HCT116 (cell line): ENCODE data around the gene SIN3A. TPM values are rescaled to one million over a fixed set of nuclear protein-coding genes. Genes with fewer than 3 reads are reported as not detected.

ENCODE experiments used
- ATAC-seq: fragments of 200-7000 bp; cut with Tn5 transposase; 2 replicates; pipeline ENCODE4 v1.9.1; 2020; ENCODE audit warnings: mild to moderate bottlenecking, moderate library complexity
- BruUV-seq: library from RNA; stranded (reverse); fragments of 400-500 nt; replicated peaks from 2 replicates; lab custom pipeline; 2021; lab: Mats Ljungman, UMichigan
- CTCF ChIA-PET: fragments of 300-600 bp; sonication (Branson Sonifier 250); formaldehyde crosslinking; loops from one replicate; lab custom pipeline; 2021; ENCODE audit warnings: antibody characterized with exemption; lab: Charles Lee
- POLR2A ChIA-PET: fragments of 300-600, 350-600 bp; sonication (Branson Sonifier 250); formaldehyde crosslinking; loops from one replicate; lab custom pipeline; 2021; ENCODE audit warnings: antibody characterized with exemption; lab: Charles Lee
- RAD21 ChIA-PET, 2 experiments: fragments of 300-600 bp; sonication (Branson Sonifier 250); formaldehyde crosslinking; loops; one replicate each; lab custom pipeline; 2023; ENCODE audit warnings: low total read pairs in 2 of 2; ENCODE audit not compliant: uncharacterized antibody in 2 of 2, unreplicated experiment in 2 of 2, low non-redundant PET in 1 of 2; lab: Charles Lee
- DNase-seq: peaks from one replicate; pipeline ENCODE4 v3.0.0-alpha.2; 2010; ENCODE audit warnings: low read depth, low spot score
- H2AFZ ChIP-seq: fragments of 200-600 bp; shearing (Covaris generic), sonication (generic); 2 replicates; pipeline ENCODE4 v1.6.1; 2017; ENCODE audit warnings: low read depth, mixed run types, mixed read lengths, antibody characterized with exemption, low read length; ENCODE audit not compliant: poor library complexity, severe bottlenecking
- H3K27ac ChIP-seq: 2 replicates; pipeline ENCODE4 v1.5.1; 2012; ENCODE audit warnings: low read depth, low read length
- H3K27me3 ChIP-seq: fragments of 200-600 bp; sonication (generic); 2 replicates; pipeline ENCODE4 v1.6.1; 2016; ENCODE audit warnings: mixed run types, low read length, mixed read lengths; ENCODE audit not compliant: insufficient read depth
- H3K36me3 ChIP-seq, 2 experiments: fragments of 200-500 bp in 1 of 2; fragments of 200-600 bp in 1 of 2; sonication (Bioruptor generic) in 1 of 2; sonication (generic) in 1 of 2; 2 replicates each; pipeline versions ENCODE4 v1.5.1 to v1.6.1; 2014 to 2016; ENCODE audit warnings: low read length in 2 of 2, inconsistent platforms in 1 of 2, mixed read lengths in 1 of 2, mixed run types in 1 of 2; ENCODE audit not compliant: insufficient read depth in 2 of 2, control insufficient read depth in 1 of 2
- H3K4me1 ChIP-seq, 2 experiments: fragments of 200-600 bp in 1 of 2; sonication (generic) in 1 of 2; 2 replicates each; pipeline versions ENCODE4 v1.5.1 to v1.6.1; 2012 to 2017; ENCODE audit warnings: low read length in 2 of 2, inconsistent platforms in 1 of 2, mild to moderate bottlenecking in 1 of 2, mixed read lengths in 1 of 2, mixed run types in 1 of 2, moderate library complexity in 1 of 2; ENCODE audit not compliant: insufficient read depth in 2 of 2, control insufficient read depth in 1 of 2
- H3K4me2 ChIP-seq: fragments of 200-600 bp; sonication (generic); 2 replicates; pipeline ENCODE4 v1.6.1; 2017; ENCODE audit warnings: mixed run types, low read length, mixed read lengths
- H3K4me3 ChIP-seq, 2 experiments: fragments of 200-600 bp in 1 of 2; sonication (generic) in 1 of 2; replicated peaks in 1 of 2; 2 replicates each; pipeline ENCODE4 v1.5.1; 2011 to 2016; ENCODE audit warnings: low read length in 2 of 2, control low read depth in 1 of 2, low read depth in 1 of 2, mild to moderate bottlenecking in 1 of 2, mixed read lengths in 1 of 2, mixed run types in 1 of 2
- H3K79me2 ChIP-seq: fragments of 200-600 bp; sonication (generic); 2 replicates; pipeline ENCODE4 v1.6.1; 2017; ENCODE audit warnings: mild to moderate bottlenecking, mixed run types, low read length, moderate library complexity, mixed read lengths; ENCODE audit not compliant: insufficient read depth
- H3K9ac ChIP-seq: fragments of 200-600 bp; sonication (generic); 2 replicates; pipeline ENCODE4 v1.6.1; 2016; ENCODE audit warnings: low read length, mixed read lengths
- H3K9me2 ChIP-seq: fragments of 200-600 bp; sonication (generic), shearing (Covaris generic); 2 replicates; pipeline ENCODE4 v1.6.1; 2017; ENCODE audit warnings: mixed run types, mild to moderate bottlenecking, moderate library complexity; ENCODE audit not compliant: insufficient read depth
- H3K9me3 ChIP-seq, 2 experiments: fragments of 200-500 bp in 1 of 2; fragments of 200-600 bp in 1 of 2; sonication (Bioruptor generic) in 1 of 2; sonication (generic) in 1 of 2; 2 replicates each; pipeline ENCODE4 v1.6.1; 2014 to 2017; ENCODE audit warnings: low read length in 2 of 2, mixed read lengths in 2 of 2, inconsistent platforms in 1 of 2, low read depth in 1 of 2, mild to moderate bottlenecking in 1 of 2, mixed run types in 1 of 2, moderate library complexity in 1 of 2; ENCODE audit not compliant: control insufficient read depth in 1 of 2, insufficient read depth in 1 of 2
- H4K20me1 ChIP-seq: fragments of 200-600 bp; sonication (generic), shearing (Covaris generic); 2 replicates; pipeline ENCODE4 v1.6.1; 2017; ENCODE audit warnings: mixed run types, mild to moderate bottlenecking, moderate library complexity; ENCODE audit not compliant: insufficient read depth
- ATF3 ChIP-seq: IDR thresholded peaks from 2 replicates; pipeline ENCODE4 v1.6.1; 2012
- CBX3 ChIP-seq: IDR thresholded peaks from 2 replicates; pipeline ENCODE4 v1.6.1; 2012; ENCODE audit warnings: low read depth
- CEBPB ChIP-seq: IDR thresholded peaks from 2 replicates; pipeline ENCODE4 v1.6.1; 2012; ENCODE audit warnings: low read depth
- CTCF ChIP-seq, 3 experiments: fragments of 200-600 bp in 1 of 3; sonication (generic) in 1 of 3; IDR thresholded peaks in 2 of 3; conservative IDR thresholded peaks in 1 of 3; 2 replicates each; pipeline ENCODE4 v1.5.1; 2012 to 2017; ENCODE audit warnings: low read depth in 2 of 3, low read length in 2 of 3, antibody characterized with exemption in 1 of 3, borderline replicate concordance in 1 of 3, control low read depth in 1 of 3, mild to moderate bottlenecking in 1 of 3, mixed read lengths in 1 of 3, mixed run types in 1 of 3, moderate library complexity in 1 of 3; ENCODE audit not compliant: insufficient read depth in 1 of 3
- ELF1 ChIP-seq: IDR thresholded peaks from 2 replicates; pipeline ENCODE4 v1.6.1; 2012; ENCODE audit warnings: low read depth, borderline replicate concordance
- FOSL1 ChIP-seq: IDR thresholded peaks from 2 replicates; pipeline ENCODE4 v1.6.1; 2012; ENCODE audit warnings: low read depth
- POLR2A ChIP-seq: IDR thresholded peaks from 2 replicates; pipeline ENCODE4 v1.7.0; 2011; ENCODE audit warnings: borderline replicate concordance; ENCODE audit not compliant: insufficient read depth, insufficient read length; ENCODE audit errors: extremely low read depth
- SIN3A ChIP-seq: IDR thresholded peaks from 2 replicates; pipeline ENCODE4 v1.6.1; 2012; ENCODE audit warnings: low read depth
- SP1 ChIP-seq: IDR thresholded peaks from 2 replicates; pipeline ENCODE4 v1.6.1; 2012; ENCODE audit warnings: low read depth
- SRF ChIP-seq: IDR thresholded peaks from 2 replicates; pipeline ENCODE4 v1.6.1; 2012; ENCODE audit warnings: low read depth
- TCF7L2 ChIP-seq: IDR thresholded peaks from 2 replicates; pipeline ENCODE4 v1.7.0; 2011; ENCODE audit warnings: borderline replicate concordance, inconsistent platforms; ENCODE audit not compliant: insufficient read depth, insufficient read length; ENCODE audit errors: extremely low read depth
- YY1 ChIP-seq: IDR thresholded peaks from 2 replicates; pipeline ENCODE4 v1.6.1; 2011; ENCODE audit warnings: low read length, low read depth, moderate library complexity, mild to moderate bottlenecking; ENCODE audit not compliant: insufficient replicate concordance; ENCODE audit errors: extremely low read depth
- ZBTB33 ChIP-seq: IDR thresholded peaks from 2 replicates; pipeline ENCODE4 v1.6.1; 2011; ENCODE audit warnings: mild to moderate bottlenecking, low read length, moderate library complexity; ENCODE audit not compliant: insufficient replicate concordance; ENCODE audit errors: extremely low read depth
- ZFX ChIP-seq: fragments of 450-650 bp; IDR thresholded peaks from 2 replicates; pipeline ENCODE4 v1.6.1; 2017
- intact Hi-C: fragments of 100-400 bp; cut with micrococcal nuclease; formaldehyde crosslinking; loops from 2 replicates; pipeline ENCODE4 v1.10.0; 2022
- total RNA-seq: library from RNA; stranded (reverse); gene quantifications from one replicate; pipeline ENCODE4 v1.2.1, GENCODE V29; 2021; ENCODE audit not compliant: unreplicated experiment
- TF ChIP-seq, protein P1 (sequence below): IDR thresholded peaks from 2 replicates; pipeline ENCODE4 v1.6.1; 2012; ENCODE audit warnings: low read depth
- TF ChIP-seq, protein P2 (sequence below): IDR thresholded peaks from 2 replicates; pipeline ENCODE4 v1.6.1; 2012

The SIN3A gene
- total RNA-seq, 1 experiment from 2014 or later: 70.1 TPM

DNA sequence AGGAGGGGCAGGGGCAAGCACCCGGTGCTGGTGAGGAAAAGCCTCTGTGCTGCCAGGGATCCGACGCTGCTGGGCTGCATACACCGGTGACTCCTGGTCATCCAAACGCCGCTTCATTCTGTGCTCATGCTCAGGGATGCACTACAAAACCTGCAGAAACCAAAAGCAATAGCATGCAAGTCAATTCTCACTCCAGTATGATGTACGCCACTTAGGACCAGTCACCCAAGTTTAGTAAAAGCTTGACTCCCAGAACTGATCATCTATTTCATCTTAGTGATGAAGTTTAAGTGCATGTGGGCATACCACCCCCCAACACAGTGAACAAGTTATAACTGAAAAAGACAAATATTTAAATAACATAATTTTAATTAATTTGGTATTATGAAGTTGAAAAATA lies 21.2 kb downstream of the SIN3A start:
- POLR2A ChIA-PET: no interaction called here
- no peak for DNase-seq
- Histone ChIP-seq H3K9me3 (no peaks in the 10 kb centered on the region), H3K27ac (no peak overlapping the region), H3K4me3 (no peak overlapping the region), H3K4me1 (no peaks in the 10 kb centered on the region), H3K4me2 (no peak overlapping the region), H3K9me2 (no peaks in the 10 kb centered on the region), H3K36me3 (peaks cover 11 to 14% of the 10 kb centered on the region in 2 experiments; a peak in 3 of 4 replicates), H3K9ac (no peak overlapping the region), H3K27me3 (no peaks in the 10 kb centered on the region), H4K20me1 (no peaks in the 10 kb centered on the region), H2AFZ (no peak overlapping the region), H3K79me2 (peaks cover 83% of the 10 kb centered on the region)
- intact Hi-C loops: no loop called here
- CTCF ChIA-PET: no interaction called here
- BruUV-seq: no TSS peak
- ATAC-seq: no peak
- TF ChIP-seq CEBPB (no peak), ZBTB33 (no peak), TCF7L2 (no peak), ATF3 (no peak), SIN3A (no peak), YY1 (no peak), SP1 (no peak), ELF1 (no peak), CTCF (IDR thresholded peaks at IDR 0.05 in 2 of 3, conservative IDR thresholded peaks at IDR 0.05 in 1 of 3; ENCODE audit: borderline replicate concordance in 1 of 3, insufficient read depth in 1 of 3, low read depth in 2 of 3, low read length in 2 of 3) (no peak), CBX3 (no peak), SRF (no peak), FOSL1 (no peak), POLR2A (no peak), ZFX (no peak)
- TF ChIP-seq, protein P1, sequence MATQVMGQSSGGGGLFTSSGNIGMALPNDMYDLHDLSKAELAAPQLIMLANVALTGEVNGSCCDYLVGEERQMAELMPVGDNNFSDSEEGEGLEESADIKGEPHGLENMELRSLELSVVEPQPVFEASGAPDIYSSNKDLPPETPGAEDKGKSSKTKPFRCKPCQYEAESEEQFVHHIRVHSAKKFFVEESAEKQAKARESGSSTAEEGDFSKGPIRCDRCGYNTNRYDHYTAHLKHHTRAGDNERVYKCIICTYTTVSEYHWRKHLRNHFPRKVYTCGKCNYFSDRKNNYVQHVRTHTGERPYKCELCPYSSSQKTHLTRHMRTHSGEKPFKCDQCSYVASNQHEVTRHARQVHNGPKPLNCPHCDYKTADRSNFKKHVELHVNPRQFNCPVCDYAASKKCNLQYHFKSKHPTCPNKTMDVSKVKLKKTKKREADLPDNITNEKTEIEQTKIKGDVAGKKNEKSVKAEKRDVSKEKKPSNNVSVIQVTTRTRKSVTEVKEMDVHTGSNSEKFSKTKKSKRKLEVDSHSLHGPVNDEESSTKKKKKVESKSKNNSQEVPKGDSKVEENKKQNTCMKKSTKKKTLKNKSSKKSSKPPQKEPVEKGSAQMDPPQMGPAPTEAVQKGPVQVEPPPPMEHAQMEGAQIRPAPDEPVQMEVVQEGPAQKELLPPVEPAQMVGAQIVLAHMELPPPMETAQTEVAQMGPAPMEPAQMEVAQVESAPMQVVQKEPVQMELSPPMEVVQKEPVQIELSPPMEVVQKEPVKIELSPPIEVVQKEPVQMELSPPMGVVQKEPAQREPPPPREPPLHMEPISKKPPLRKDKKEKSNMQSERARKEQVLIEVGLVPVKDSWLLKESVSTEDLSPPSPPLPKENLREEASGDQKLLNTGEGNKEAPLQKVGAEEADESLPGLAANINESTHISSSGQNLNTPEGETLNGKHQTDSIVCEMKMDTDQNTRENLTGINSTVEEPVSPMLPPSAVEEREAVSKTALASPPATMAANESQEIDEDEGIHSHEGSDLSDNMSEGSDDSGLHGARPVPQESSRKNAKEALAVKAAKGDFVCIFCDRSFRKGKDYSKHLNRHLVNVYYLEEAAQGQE: no peak
- TF ChIP-seq, protein P2, sequence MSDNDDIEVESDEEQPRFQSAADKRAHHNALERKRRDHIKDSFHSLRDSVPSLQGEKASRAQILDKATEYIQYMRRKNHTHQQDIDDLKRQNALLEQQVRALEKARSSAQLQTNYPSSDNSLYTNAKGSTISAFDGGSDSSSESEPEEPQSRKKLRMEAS: no peak
- RAD21 ChIA-PET: no interaction called here
